NOMO-1 treated with DMSO at 0.1 percent for 48 hours (cell line): ENCODE results near the gene SCUBE1.

Experiments
- DNase-seq: peaks from one replicate; lab custom pipeline; 2025; ENCODE audit not compliant: unreplicated experiment; lab: John Stamatoyannopoulos, UW

Gene SCUBE1

DNA sequence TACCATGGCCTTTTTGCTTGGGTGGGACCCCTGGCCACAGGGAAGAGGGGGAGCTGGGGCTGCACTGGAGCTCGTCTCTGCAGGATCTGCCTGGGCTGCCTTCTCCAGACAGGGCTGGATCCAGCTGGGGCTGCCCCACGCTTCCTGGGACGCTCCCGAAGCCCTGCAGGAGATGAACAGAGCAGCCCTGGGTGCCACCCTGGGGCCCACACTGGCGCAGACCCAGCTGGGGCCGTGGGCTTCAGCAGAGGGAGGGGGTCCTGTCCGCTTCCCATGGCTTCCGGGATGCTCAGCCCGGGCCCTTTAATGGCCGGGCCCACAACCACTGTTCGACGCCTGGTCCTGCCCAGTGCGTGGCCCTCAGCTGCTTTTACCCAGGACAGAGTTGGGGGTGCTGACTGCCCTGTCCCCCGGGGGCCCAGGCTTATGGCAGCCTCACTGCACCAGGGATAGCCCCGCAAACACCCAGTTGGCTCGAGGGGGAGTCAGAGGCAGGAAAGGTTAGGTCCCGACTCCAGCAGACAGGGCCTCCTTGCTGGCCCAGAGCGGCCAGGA lies 179.9 kb downstream of the SCUBE1 start:
- no peak for DNase-seq

DNA sequence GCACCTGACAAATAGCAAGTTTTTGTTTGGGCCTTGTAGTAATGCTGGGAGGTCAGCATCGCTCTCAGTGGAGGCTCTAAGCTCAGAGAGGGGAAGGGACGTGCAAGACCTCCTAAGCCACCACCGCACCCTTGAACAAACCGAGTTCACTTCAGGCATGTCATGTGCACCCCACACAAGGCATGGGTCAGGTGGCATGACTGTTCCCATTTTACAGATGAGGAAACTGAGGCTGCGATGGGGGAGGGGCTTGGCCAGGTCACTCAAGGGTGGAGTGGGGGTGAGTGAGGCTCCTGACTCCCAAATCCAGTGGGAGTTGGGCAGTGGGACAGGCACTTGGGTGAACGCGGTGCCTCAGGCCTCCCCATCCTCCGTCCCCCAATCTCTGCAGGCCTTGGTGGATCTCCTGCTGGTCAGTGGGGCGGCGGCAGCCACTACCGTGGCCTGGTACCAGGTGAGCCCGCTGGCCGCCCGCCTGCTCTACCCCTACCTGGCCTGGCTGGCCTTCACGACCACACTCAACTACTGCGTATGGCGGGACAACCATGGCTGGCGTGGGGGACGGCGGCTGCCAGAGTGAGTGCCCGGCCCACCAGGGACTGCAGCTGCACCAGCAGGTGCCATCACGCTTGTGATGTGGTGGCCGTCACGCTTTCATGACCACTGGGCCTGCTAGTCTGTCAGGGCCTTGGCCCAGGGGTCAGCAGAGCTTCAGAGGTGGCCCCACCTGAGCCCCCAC lies 180.6 kb downstream of the SCUBE1 start:
- no peak for DNase-seq

DNA sequence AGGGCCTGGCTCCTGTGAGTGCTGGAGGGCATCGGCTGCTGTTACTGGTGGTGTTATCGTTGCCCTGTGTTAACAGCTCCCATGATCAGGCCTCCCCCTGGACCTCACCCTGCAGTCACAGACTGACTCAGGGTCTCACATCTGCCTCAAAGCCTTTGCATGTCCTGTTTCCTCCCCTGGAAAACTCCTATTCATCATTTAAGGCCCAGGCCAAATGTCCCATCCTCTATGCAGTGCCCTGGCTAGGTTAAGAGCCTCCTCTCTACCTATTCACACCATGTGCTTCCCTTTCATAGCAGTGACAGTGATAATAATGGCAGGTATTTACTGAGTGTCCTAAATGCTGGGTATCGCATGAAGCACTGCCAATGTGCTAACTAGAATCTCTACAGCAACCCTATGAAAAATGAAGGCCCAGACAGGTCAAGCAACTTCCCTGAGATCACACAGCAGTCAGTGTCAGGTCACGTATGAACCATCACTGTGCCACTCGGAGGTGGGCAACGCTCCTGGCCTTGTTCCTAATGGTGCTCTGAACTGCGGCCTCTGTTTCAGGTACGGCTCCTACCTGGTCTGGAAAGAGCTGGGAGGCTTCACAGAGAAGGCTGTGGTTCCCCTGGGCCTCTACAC lies 182.6 kb downstream of the SCUBE1 start:
- no peak for DNase-seq

DNA sequence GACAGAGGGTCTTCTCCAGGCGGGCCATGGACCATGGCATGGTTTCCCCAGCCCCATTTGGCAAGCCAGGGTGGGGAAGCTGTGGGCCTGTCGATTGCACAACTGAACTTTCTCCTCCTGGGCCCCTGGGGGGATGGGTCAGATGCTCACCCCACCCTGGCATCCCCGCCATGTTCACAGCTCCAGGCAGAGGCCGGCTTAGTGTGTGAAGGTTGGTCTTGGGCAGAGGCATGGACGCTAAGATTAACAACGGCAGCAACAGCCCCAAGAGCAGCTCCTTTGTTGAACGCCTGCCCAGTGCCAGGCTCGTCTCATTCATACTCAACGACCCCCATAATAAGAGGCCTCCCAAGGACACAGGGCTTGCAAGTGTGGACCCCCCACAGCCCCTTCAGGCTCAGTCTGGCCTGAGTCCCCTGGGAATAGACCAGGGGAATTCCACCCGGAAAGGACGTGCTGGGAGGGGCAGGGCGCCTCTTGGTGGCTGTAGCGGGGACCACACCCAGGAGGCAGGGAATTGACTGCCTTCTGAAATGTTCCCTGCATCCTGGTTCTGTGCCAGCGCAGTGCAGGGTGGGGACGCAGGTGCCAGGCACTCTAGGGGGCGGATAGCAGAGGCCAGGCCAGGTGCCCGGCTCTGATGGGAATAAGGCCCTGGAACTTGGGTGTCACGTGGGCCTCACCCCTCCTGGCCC lies 183.5 kb downstream of the SCUBE1 start:
- no peak for DNase-seq

DNA sequence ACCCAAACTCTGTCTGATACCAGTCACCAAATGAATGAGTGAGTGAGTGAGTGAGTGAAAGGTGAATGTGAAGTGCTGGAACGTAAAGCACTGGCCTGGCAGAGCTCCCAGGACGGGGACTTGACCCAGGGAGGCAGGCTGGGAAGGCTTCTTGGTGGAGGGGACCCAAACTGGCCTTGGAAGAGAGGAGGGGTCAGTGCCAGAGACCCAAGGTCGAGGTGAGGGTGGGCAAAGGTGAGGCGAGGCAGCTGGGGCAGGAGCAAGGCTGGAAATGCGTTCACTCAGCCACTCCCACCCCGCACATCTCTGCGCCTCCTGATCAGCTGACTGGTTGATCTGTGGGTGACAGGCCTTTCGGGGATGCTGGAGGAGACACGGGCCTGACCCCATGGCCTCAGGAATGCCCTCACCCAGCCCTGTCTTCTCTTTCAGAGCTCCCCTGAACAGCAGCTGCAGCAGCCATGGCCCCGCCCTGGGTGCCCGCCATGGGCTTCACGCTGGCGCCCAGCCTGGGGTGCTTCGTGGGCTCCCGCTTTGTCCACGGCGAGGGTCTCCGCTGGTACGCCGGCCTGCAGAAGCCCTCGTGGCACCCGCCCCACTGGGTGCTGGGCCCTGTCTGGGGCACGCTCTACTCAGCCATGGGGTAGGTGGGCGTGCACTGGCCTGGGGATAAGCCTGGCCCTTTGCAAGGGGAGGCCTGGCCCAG lies 184.2 kb downstream of the SCUBE1 start:
- DNase-seq = no peak

DNA sequence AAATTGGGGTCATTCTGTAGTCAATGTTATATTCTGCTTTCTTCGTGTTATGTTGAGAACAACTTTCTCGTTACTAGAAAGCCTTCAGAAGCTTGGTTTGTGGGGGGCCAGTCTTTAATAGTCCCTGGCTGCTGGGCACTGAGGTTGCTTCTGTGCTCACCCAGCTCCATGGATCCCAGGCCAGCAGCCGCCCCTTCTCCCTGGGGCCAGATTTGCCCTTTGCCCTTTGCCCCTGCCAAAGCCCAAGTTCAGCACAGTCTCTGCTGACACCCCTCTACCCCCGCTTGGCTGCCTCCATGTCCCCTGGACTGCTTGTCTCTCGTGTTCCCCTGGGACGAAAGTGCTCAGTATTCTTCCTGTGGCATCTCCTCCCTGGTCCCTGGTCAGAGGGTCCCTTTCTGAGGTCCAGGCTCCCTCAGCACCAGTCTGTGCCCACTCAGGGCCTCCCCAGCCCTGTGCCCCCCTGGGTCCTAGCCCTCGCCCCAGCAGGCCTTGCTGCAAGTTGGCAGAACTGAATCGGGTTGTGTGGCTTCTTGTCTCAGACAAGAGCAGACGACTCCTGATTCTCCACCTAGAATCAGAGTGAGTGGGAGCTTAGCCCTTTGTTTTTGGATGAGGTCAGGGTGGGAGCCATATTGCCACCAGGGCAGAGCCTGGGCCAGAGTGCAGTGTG lies 185.2 kb downstream of the SCUBE1 start:
- no peak for DNase-seq

DNA sequence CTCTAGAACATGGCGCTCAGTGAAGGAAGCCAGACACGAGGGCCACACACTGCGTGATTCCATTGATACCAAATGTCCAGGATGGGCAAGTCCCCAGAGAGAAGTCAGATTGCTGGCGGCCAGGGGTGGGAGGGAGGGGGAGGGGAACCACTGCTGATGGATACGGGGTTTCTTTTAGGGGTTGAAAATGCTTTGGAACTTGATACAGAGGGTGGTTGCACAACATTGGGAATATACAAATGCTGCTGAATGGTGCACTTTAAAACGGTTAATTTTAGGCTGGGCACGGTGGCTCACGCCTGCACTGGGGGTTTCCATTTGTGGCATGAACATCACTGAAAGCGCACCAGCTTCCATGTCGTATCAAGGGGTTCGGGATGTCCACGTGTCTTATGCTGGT lies 186.8 kb downstream of the SCUBE1 start:
- DNase-seq = no peak

DNA sequence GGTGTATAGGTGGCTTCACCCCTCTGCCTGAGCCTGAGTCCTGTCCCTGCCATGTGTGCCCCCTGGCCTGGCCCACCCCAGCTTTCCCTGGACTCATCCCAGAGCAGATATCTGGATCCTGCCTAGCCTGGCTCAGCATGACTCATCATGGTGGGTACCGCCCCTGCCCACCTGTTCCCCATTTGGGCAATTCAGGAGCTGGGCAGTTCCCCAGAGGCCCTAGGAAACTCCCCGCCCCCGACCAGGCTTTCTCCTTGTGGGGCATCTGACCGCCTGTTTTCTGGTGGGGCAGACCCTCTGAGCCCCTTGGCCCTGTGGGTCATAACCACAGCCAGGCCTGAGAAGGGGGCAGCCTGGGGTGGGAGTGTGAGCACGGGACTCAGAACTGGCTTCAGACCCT lies 187.4 kb downstream of the SCUBE1 start:
- DNase-seq = no peak

DNA sequence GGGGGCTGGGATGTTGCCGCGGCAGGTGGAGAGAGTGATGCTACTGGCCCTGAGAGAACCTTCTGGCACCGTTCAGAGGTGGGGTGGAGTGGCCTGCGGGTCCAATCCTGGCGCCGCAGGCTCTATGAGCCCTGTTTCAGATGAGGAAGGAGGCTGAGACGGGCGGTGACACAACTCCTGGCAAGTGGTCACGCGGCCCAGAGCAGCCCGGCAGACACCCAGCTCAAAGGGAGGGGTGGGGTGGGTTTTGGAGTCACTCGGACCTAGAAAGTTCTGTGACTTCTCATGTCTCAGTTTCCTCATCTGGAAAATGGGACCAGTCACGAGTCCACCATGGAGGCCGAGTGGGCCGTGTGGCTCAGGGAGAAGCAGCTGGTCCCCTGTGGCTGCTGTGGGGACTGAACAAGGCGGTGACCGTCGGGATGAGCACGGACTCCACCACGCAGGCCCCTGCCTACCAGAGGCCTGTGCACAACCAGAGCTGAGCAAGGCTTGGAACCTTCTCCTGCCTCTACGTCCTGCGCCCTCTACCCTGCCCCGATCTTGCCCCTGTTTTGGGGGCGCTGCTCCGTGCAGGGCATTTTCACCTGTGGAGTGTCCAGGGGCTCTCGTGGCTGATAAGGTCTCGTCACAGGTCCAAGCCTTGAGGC lies 188.2 kb downstream of the SCUBE1 start:
- peak; percentile 50 for DNase-seq

DNA sequence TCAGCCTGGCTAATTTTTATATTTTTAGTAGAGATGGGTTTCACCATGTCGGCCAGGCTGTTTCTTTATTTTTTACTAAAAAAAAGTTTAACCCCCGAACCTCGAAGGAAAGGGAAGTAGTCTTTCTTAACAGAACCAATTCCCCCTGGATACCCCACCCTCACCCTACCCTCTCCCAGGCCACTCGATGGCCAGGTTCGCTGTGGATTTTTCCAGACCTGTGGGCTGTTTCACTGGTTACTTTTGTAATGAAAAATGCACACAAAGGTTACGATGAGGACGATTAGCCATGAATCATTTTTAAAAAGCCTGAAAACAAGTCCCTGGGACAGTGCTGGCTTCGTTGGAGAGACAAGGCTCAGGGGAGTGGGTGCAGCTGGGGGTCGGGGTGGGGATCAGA lies 189.3 kb downstream of the SCUBE1 start:
- no peak for DNase-seq

DNA sequence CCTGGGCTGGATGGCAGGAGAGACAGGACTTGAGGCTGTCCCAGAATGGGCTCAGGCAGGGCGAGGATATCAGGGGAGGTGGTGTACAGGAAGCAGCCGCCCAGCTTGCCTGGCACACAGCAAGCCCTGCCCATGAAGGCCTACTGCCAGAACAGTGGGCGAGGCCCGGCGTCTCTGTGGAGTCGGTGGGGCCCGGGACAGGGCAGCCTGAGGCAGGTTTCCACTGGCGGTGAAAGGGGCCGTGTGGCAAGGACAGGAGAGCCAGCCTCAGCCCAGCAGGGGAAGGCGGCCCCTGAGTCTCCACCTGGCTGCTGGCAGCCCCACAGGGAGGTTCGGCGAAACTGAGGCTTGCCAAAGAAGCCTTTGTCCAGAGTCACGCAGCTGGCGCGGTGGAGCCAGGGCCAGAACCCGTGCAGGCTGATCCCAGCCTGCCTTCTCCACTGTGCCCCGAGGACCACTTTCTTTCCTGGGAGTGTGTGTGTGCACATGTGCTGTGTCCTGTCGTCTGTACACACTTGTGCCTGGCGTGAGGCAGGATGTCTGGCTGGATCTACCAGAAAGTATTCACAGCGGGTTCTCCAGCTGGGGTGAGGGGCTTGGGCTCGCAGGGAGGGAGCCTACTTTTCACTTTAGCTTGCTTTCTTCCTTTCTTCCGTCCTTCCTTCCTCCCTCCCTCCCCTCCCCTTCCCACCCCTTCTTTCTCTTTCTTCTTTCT lies 190.7 kb downstream of the SCUBE1 start:
- DNase-seq = peak; percentile 26

DNA sequence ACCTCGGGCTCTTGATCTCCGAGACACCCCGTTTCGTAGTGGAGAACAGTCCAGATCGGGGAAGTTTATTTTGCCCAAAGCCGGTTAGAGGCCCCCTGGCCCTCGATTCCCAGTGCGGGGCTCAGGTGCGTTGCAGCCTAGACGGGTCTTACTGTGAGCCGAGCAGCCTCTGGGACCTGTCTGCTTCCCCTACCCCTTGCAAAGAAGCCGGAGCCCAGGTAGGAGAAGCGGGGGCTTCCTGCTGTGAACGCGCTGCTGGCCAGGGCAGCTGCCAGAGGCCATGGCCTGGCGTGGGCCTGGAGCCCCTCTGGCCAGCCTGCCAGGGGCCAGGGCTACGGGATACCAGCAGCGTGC lies 191.2 kb downstream of the SCUBE1 start:
- no peak for DNase-seq

DNA sequence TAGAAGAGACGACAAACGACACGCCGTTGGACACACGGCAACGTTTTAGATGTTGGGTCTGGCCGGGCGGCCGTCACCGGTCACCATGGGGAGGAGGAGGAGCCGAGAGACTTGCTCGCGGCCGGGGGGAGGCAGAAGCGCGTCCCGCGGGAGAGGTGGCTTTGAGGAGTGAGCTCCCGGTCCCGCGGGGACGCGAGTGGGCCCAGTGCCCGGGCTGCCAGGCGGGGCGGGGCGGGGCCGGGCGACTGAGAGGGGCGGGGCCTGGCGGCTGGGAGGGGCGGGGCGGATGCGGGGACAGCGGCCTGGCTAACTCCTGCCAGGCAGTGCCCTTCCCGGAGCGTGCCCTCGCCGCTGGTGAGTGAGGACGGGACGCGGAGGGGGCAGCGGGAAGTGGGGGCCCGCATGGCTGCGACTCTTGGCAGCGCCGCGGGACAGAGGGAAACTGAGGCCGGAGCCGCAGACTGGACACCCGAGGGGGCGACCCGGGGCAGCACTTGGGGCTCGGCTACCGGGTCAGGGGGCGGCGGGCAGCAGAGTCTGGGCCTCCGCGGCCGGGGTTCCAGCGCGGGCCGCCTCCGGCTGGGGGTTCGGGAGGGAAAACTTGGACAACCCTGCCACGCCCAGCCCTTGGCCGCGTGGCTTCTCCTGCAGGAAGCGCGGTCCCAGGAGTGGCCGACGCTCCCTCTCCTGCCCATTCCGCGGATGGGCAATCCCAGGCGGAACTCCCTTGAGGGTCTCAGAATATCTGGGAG lies 191.7 kb downstream of the SCUBE1 start, which contains the start of gene TSPO:
Gene TSPO (plus strand): TSS at position 309 of the 752 bp plus-strand sequence. CDS start 7,680 bp downstream, outside the sequence.
- peak; percentile 11 for DNase-seq

DNA sequence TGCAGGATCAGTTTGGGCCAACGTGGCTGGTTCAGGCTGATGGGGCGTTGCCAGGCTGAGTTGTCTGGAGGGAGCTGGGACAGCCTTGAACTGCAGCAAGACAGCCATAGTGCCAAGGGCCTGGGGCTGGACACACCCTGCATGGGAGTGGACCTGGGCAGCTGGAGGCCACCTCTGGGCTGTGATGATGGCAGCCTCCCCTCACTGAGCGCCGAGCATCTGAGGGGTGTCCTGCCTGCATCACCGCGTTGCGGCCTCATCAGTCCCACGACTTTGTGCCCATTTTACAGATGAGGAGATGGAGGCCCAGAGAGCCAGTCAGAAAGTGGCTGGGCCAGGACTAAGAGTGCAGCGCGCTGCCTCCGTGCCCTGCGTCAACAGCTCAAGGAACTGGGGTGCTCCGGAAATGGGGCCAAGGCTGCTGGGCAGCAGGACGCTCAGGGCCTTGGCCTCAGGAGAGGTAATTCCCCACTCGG lies 192.4 kb downstream of the SCUBE1 start:
- DNase-seq = no peak

DNA sequence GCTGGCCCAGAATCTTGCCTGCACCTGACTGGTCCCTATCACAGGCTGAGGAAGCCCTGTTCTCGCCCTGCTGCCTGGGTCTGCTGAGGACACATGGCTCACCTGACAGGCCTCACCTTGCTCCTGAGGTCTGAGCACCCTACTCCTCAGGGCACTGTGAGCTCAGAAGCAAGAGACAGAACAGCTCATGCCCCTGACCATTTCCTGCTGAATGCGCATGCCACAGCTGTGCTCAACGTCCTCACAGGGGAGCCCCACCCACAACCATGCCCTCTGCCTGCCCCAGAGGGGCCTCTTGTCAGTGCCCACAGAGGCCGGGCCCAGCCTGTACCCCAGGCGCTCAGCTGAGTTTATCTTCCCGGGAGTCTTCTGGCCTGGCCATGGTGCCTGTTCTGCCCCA lies 194.6 kb downstream of the SCUBE1 start:
- DNase-seq = peak; percentile 33

DNA sequence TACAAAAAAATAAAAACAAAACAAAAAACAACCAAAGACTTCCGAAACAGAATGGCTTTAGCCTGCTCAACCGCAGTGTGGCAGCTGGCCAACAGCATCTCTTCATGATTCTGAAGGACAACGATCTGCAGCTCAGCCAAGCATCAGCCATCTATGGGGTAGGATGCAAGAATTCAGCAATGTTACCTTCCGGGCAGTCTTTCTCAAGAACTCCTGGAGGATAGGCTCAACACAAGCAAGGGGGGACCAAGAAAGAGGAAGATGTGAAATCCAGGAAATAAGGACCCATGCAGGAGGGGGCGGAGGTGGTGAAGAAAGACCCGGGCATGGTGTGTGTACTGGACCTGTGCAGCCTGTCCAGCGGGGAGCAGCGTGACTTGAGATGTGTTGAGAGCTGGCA lies 195.4 kb downstream of the SCUBE1 start:
- peak; percentile 51 for DNase-seq
